Liver (tissue), 9 donors: Measurements from ENCODE around the gene CPT1A. TPM values are rescaled to one million over a fixed set of nuclear protein-coding genes. Genes with fewer than 3 reads are reported as not detected.

Source experiments
- DNase-seq: peaks from one replicate; pipeline ENCODE4 v3.0.0-alpha.2; 2017; ENCODE audit warnings: low spot score
- H3K27ac ChIP-seq, 2 donors: one replicate each; pipeline ENCODE4 v1.7.0; 2013; ENCODE audit warnings: inconsistent platforms in 2 of 2, low read length in 2 of 2, control low read depth in 1 of 2, low read depth in 1 of 2, mild to moderate bottlenecking in 1 of 2
- H3K27me3 ChIP-seq, 4 donors: one replicate each; pipeline versions ENCODE4 v1.6.1 to v1.7.0; 2013; ENCODE audit warnings: low read length in 3 of 4, inconsistent platforms in 1 of 4, mild to moderate bottlenecking in 1 of 4, moderate library complexity in 1 of 4; ENCODE audit not compliant: control insufficient read depth in 4 of 4, insufficient read depth in 4 of 4
- H3K36me3 ChIP-seq, 4 donors: one replicate each; pipeline versions ENCODE4 v1.6.1 to v1.7.0; 2013; ENCODE audit warnings: low read length in 3 of 4, mild to moderate bottlenecking in 3 of 4, low read depth in 1 of 4, moderate library complexity in 1 of 4; ENCODE audit not compliant: control insufficient read depth in 4 of 4, insufficient read depth in 3 of 4
- H3K4me1 ChIP-seq, 4 donors: one replicate each; pipeline versions ENCODE4 v1.6.1 to v1.7.0; 2013; ENCODE audit warnings: low read length in 3 of 4, mild to moderate bottlenecking in 3 of 4, moderate library complexity in 1 of 4; ENCODE audit not compliant: control insufficient read depth in 4 of 4, insufficient read depth in 4 of 4
- H3K4me3 ChIP-seq, 3 donors: one replicate each; pipeline versions ENCODE4 v1.6.1 to v1.7.0; 2013; ENCODE audit warnings: low read length in 3 of 3, control low read depth in 1 of 3, low read depth in 1 of 3, mild to moderate bottlenecking in 1 of 3
- H3K9ac ChIP-seq, 2 donors: one replicate each; pipeline ENCODE4 v1.7.0; 2013; ENCODE audit warnings: low read length in 2 of 2, mild to moderate bottlenecking in 2 of 2, moderate library complexity in 2 of 2, control low read depth in 1 of 2, low read depth in 1 of 2
- H3K9me3 ChIP-seq, 4 donors: one replicate each; pipeline versions ENCODE4 v1.6.1 to v1.7.0; 2013; ENCODE audit warnings: low read length in 3 of 4; ENCODE audit not compliant: control insufficient read depth in 4 of 4
- CTCF ChIP-seq: fragments of 150-350 bp; IDR thresholded peaks from 2 replicates; pipeline ENCODE4 v1.5.1; 2017; ENCODE audit warnings: improper control_type of control experiment, low read depth, low read length; ENCODE audit not compliant: missing input control
- EGR1 ChIP-seq, 2 donors: IDR thresholded peaks; 2 replicates each; pipeline ENCODE4 v1.6.1; 2016 to 2018; ENCODE audit warnings: antibody characterized with exemption in 2 of 2, low read depth in 2 of 2
- FOXA2 ChIP-seq: IDR thresholded peaks from 2 replicates; pipeline ENCODE4 v1.6.1; 2016; ENCODE audit warnings: antibody characterized with exemption
- GABPA ChIP-seq, 2 donors: IDR thresholded peaks in 1 of 2; conservative IDR thresholded peaks in 1 of 2; 2 replicates each; pipeline ENCODE4 v1.6.1; 2016; ENCODE audit warnings: antibody characterized with exemption in 2 of 2, mild to moderate bottlenecking in 1 of 2, moderate library complexity in 1 of 2
- HNF4G ChIP-seq: IDR thresholded peaks from 2 replicates; pipeline ENCODE4 v1.6.1; 2016; ENCODE audit warnings: antibody characterized with exemption
- NR2F2 ChIP-seq: IDR thresholded peaks from 2 replicates; pipeline ENCODE4 v1.6.1; 2016; ENCODE audit warnings: antibody characterized with exemption
- RAD21 ChIP-seq, 2 donors: IDR thresholded peaks; 2 replicates each; pipeline ENCODE4 v1.6.1; 2016; ENCODE audit warnings: antibody characterized with exemption in 2 of 2, mild to moderate bottlenecking in 2 of 2
- REST ChIP-seq: IDR thresholded peaks from 2 replicates; pipeline ENCODE4 v1.6.1; 2016; ENCODE audit warnings: antibody characterized with exemption, mild to moderate bottlenecking
- RXRA ChIP-seq, 2 donors: IDR thresholded peaks; 2 replicates each; pipeline ENCODE4 v1.6.1; 2017 to 2018; ENCODE audit warnings: antibody characterized with exemption in 2 of 2, mild to moderate bottlenecking in 1 of 2
- SP1 ChIP-seq: IDR thresholded peaks from 2 replicates; pipeline ENCODE4 v1.6.1; 2018; ENCODE audit warnings: antibody characterized with exemption, mild to moderate bottlenecking
- TAF1 ChIP-seq: conservative IDR thresholded peaks from 2 replicates; pipeline ENCODE4 v1.6.1; 2016; ENCODE audit warnings: antibody characterized with exemption, mild to moderate bottlenecking
- ZBTB33 ChIP-seq: IDR thresholded peaks from 2 replicates; pipeline ENCODE4 v1.6.1; 2016; ENCODE audit warnings: antibody characterized with exemption
- WGBS: extraction: QIAGEN DNeasy Blood & Tissue Kit; methylation state at CpG from one replicate; pipeline ENCODE4 v1.1.7; 2013; 5-methylcytosine and 5-hydroxymethylcytosine counted together
- polyA plus RNA-seq, 2 donors: library from polyadenylated mRNA; stranded (reverse) in 1 of 2; unstranded in 1 of 2; fragments of 200-250 nt in 1 of 2; fragments of >200 nt in 1 of 2; fragmentation: Nextera tagmentation in 1 of 2; extraction: Ambion mirVana in 1 of 2; gene quantifications; one replicate each; pipeline versions ENCODE4 v1.2.1 to v1.2.3, GENCODE V29; 2013 to 2015
- total RNA-seq, 2 donors: library from RNA; depleted of rRNA; stranded (reverse); fragments of >200 nt; gene quantifications; one replicate each; pipeline ENCODE4 v1.2.3, GENCODE V29; 2014
- donor health status: healthy.
- donor health status: healthy.
- donor health status: healthy.
- donor health status: healthy.
- donor health status: healthy.

The CPT1A gene
- total and polyA plus RNA-seq, 4 donors = 17.2 to 232 (median 61.0) TPM

GRCh38 chr11:68762481-68762880 lies 79.2 kb downstream of the CPT1A start:
- no peaks in the 10 kb centered on the region for H3K4me1 ChIP-seq
- no peak overlapping the region for H3K27ac ChIP-seq
- H3K4me3 ChIP-seq = no peak overlapping the region
- H3K9ac ChIP-seq = no peak overlapping the region
- H3K27me3 ChIP-seq = no peaks in the 10 kb centered on the region
- DNase-seq = no peak
- no peaks in the 10 kb centered on the region for H3K9me3 ChIP-seq
- no peak for TF ChIP-seq RXRA (IDR thresholded peaks at IDR 0.05)
- no peak for TF ChIP-seq RAD21 (IDR thresholded peaks at IDR 0.05)
- no peak for TF ChIP-seq FOXA2
- TF ChIP-seq NR2F2 = no peak
- no peak for TF ChIP-seq CTCF
- TF ChIP-seq SP1 = no peak
- H3K36me3 ChIP-seq = peaks cover 33 to 80% (median 50%) of the 10 kb centered on the region in 4 donors
- WGBS = 89% methylated on average over 15 of the region's 15 CpGs

- H3K27ac ChIP-seq = no peak overlapping the region
- no peak overlapping the region for H3K9ac ChIP-seq
- H3K4me1 ChIP-seq = no peaks in the 10 kb centered on the region
- WGBS = 85% methylated on average over 12 of the region's 12 CpGs
- H3K27me3 ChIP-seq = no peaks in the 10 kb centered on the region
- no peak for DNase-seq
- H3K4me3 ChIP-seq = no peak overlapping the region
- H3K9me3 ChIP-seq = no peaks in the 10 kb centered on the region
- no peak for TF ChIP-seq FOXA2
- no peak for TF ChIP-seq TAF1
- no peak for TF ChIP-seq HNF4G
- no peak for TF ChIP-seq SP1
- TF ChIP-seq GABPA (IDR thresholded peaks at IDR 0.05 in 1 of 2, conservative IDR thresholded peaks at IDR 0.05 in 1 of 2) = no peak
- no peak for TF ChIP-seq REST
- no peak for TF ChIP-seq CTCF
- TF ChIP-seq ZBTB33 = no peak
- TF ChIP-seq EGR1 (IDR thresholded peaks at IDR 0.05; ENCODE audit: low read depth in 2 of 2) = no peak
- no peak for TF ChIP-seq RXRA (IDR thresholded peaks at IDR 0.05)
- peaks cover 35 to 82% (median 56%) of the 10 kb centered on the region in 4 donors for H3K36me3 ChIP-seq
Measured at GRCh38 chr11:68761801-68762200, 79.9 kb downstream of the CPT1A start.
